NCI-H774 (cell line): Measurements from ENCODE around the gene CERS6.
"Not testable (repeated sequence)": the region's sequence is repeated elsewhere in the genome, so short reads cannot be mapped to it uniquely, and the experiment has no call there.

ENCODE experiments used
- DNase-seq: peaks from one replicate; lab custom pipeline; 2025; lab: John Stamatoyannopoulos, UW

CERS6 gene, protein sequence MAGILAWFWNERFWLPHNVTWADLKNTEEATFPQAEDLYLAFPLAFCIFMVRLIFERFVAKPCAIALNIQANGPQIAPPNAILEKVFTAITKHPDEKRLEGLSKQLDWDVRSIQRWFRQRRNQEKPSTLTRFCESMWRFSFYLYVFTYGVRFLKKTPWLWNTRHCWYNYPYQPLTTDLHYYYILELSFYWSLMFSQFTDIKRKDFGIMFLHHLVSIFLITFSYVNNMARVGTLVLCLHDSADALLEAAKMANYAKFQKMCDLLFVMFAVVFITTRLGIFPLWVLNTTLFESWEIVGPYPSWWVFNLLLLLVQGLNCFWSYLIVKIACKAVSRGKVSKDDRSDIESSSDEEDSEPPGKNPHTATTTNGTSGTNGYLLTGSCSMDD

GRCh38 chr2:168455645-168456520 is at the start of gene CERS6:
TSS of gene CERS6 (plus strand) at chr2:168456272. CDS start at chr2:168456449, 177 bp downstream.
- peak; percentile 93 for DNase-seq

- not testable (repeated sequence) for DNase-seq
These were observed 43.8 kb upstream of the CERS6 start for GRCh38 chr2:168412301-168412700.

DNA sequence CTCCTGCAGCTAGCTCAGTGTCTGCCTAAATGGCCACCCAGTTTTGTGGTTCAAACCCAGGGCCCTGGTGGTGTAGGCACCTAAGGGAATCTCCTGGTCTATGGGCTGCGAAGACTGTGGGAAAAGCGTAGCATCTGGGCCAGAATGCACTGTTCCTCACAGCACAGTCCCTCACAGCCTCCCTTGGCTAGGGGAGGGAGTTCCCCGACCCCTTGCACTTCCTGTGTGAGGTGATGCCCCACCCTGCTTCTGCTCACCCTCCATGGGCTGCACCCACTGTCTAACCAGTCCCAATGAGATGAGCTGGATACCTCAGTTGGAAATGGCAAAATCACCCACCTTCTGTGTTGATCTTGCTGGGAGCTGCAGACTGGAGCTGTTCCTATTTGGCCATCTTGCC is 43.0 kb upstream of the CERS6 start:
- DNase-seq, result not testable (repeated sequence)

DNA sequence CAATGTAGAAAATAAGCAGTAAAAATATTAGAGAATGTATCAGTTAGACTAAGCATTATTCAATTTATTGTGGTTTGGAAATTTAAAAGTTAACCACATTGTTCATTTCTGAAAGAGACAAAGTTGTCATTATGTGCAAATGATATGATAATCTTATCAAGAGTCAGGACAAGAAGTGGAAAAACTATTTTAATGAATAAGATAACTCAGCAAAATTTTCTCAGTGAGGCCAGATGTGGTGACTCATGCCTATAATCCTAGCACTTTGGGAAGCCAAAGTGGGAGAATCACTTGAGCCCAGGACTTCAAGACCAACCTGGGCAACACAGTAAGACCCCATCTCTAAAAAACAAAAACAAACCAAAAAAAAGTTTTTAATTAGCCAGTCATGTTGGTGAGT is 39.5 kb upstream of the CERS6 start:
- no peak for DNase-seq

- DNase-seq, result no peak
These were observed 33.5 kb upstream of the CERS6 start for GRCh38 chr2:168422584-168422983.

DNA sequence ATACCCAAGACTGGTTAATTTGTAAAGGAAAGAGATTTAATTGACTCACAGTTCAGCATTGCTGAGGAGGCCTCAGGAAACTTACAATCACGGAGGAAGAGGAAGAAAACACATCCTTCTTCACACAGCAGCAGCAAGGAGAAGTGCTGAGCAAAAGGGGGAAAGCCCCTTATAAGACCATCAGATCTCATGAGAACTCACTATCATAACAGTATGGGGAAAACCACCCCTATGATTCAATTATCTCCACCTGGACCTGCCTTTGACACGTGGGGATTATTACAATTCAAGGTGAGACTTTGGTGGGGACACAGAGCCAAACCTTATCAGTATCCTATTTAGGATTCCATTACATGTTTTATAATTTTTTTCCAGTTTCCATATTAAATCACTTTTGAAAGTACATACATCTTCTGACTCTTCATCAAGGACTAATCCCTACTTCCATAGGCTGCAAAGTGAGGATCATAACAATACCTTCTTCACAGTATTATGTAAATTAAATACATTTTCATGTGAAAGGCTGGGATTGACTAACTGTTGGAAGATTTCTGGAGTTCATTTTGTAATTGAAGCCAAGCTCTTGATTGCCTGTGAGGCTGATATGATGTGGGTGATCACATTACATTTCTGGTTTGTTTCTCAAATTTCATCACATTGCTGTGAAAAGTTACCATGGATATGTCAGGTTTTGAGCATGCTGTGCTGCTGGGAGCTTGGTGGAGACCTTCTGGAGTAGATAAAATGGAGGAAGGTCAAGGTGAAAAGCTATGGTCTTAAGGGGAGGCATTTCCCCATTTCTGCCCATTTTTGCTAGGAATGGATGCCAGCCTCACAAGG is 31.7 kb upstream of the CERS6 start:
- no peak for DNase-seq

GRCh38 chr2:168424971-168425370 is 31.1 kb upstream of the CERS6 start:
- DNase-seq, result no peak

DNA sequence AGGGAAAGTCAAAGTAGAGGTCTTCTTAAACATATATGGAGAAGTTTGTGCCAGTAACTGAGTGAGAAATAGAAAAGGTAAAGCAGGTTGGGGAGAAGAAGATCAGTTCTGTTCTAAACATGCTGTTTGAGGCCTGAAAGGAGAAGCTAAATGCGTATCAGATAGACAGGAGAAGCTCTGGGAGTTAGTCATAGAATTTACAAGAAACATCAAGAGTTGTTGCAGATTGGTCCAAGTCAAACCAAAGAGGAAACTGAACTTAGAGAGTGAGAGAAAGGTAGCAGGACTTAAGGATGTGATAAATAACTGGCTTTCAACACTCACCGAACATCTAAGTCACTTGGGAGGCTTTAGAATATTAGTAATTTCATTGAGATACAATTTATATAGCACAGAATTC is 29.2 kb upstream of the CERS6 start:
- no peak for DNase-seq

GRCh38 chr2:168427451-168427850 is 28.6 kb upstream of the CERS6 start:
- no peak for DNase-seq

DNA sequence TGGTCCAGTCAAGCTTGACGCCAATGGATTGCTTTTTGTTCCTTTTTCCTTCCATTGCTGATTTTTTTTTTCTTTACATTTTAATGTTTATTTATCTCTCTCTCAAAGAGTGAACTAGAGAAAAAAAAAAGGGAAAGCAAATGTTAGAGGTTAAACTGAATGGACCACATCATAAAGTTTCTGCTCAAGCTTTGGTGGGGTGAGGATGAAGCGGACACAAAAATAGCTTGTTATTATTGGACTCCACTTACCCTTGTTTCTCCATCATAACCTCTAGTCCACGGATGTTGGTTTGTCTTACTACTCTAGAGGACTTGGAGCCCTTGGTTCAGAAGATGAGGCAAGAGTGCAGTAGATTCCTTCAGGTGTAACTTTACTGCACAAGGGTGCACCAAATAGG is 27.6 kb upstream of the CERS6 start:
- DNase-seq, result no peak

- DNase-seq, result no peak
These were observed 26.1 kb upstream of the CERS6 start for GRCh38 chr2:168429988-168430387.

- no peak for DNase-seq
These were observed 25.6 kb upstream of the CERS6 start for GRCh38 chr2:168430431-168430830.

- no peak for DNase-seq
These were observed 24.6 kb upstream of the CERS6 start for GRCh38 chr2:168431301-168432024.

GRCh38 chr2:168432100-168432499 is 24.0 kb upstream of the CERS6 start:
- no peak for DNase-seq

DNA sequence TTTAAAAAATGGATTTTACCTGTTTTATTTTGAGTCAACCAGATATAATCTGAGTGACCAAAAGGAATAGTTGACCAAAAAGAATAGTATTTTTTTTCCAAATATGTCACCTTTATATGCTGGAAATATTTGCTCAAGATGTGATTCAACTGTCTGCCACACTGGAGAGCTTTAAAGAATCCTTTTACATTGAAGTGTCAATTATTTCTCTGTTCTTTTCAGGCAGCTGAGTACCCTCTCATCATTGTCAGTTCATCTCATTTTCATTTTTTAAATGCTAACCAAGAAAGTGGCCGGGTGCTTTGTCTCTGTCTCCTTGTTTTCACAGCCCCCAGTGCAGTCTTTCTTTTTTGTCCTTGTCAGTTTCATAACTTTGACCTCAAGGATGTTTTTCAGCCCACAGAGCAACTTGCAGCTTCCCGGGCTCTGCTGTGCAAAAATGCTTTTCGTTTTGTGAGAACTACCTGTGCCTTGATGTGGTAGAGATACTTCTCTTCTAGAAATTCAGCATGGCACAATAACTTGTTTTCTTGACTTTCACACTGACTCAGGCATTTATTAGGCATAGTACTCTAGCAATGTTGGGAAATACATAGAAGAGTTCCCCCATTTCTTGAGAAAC is 23.4 kb upstream of the CERS6 start:
- no peak for DNase-seq

DNA sequence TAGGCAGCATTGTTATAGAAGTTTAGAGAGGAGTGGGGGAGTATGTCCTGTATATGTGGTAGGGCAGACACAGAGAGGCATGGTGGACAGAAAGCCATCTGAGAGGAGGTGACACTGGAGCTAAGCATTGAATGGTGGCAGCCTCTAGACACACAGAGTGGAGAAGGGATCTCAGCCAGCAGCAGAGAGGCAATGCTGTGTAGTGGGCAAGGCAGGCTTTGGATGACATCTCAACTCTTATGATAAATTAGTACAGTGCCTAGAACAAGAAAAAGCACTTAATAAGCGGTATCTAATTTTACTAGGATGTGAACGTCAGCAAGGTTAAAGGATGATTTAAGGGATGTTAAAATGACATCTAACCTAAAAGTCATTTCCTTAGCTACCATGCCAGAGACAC is 22.5 kb upstream of the CERS6 start:
- DNase-seq, result no peak

GRCh38 chr2:168434146-168434545 is 21.9 kb upstream of the CERS6 start:
- DNase-seq, result peak; percentile 40

DNA sequence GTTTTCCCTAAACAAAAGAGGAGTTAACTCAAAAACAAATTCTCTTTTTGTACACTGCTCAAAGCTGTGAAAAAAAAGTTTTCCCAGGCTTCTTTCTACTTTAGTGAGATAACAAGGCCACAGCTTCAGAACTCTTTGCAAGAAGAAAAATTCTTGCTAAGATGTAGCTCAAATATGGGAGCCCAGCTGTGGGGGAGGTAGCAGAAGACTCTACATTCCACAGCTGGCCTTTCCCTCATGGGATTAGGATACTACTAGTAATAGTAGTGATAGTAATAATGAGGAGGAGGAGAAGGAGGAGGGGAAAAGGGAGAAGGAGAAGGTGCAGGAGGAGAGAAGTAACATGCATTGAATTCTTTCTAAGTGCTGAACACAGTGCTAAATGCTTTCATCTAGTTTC is 19.2 kb upstream of the CERS6 start:
- DNase-seq, result no peak

GRCh38 chr2:168438553-168438952 is 17.5 kb upstream of the CERS6 start:
- DNase-seq, result no peak

DNA sequence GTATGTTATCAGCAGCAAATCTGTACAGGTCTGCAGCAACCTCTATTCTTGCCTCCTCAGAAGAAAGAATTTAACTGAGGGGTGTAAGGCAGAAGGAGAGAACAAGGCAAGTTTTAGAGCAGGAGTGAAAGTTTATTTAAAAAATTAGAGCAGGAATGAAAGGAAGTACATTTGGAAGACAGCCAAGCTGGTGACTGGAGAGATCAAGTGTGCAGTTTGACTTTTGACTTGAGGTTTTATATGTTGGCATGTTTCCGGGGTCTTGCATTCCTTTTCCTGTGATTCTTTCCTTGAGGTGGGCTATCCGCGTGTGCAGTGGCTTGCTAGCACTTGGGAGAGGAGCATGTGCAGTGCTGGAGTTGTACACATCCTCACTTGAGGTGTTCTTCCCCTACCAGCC is 16.5 kb upstream of the CERS6 start:
- DNase-seq, result no peak

DNA sequence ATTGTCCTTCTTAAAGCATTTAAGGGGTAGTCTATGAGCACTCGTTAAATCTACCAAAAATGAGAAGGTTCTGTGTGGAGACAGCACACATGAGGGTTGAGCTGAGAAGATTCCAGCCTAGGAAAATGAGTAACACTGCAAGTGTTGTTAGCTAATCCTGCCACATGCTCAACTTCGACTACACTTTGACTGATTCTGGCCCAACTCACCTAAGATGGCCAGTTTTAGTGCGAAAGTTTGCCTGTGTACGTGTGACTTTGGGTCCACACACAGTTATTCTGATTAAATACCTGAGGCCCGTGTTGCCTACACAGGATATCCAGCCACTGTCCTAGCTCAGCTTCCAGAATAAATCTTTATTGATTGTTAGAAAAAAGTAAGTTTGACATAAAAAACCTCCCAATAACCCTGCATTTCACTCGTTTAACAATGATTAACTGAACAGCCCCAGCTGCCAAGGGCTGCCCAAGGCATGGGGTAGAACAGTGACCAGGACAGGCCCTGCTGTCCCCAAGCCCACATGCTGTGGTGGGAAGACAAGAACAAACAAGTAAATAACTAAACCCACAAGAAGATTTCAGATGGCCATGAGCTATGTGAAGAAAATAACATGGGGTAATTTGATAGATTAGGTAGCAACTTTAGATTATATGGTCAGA is 14.7 kb upstream of the CERS6 start:
- DNase-seq, result no peak
